NCI-H345 (cell line): Measurements from ENCODE around the gene UNC80.

Source experiments
- DNase-seq: peaks from one replicate; lab custom pipeline; 2025; lab: John Stamatoyannopoulos, UW

The UNC80 gene

GRCh38 chr2:209911486-209911885 lies 139.9 kb downstream of the UNC80 start:
- no peak for DNase-seq

GRCh38 chr2:209913786-209914345 lies 142.2 kb downstream of the UNC80 start:
- no peak for DNase-seq

- DNase-seq = no peak
Observed at GRCh38 chr2:209917154-209917771, 145.6 kb downstream of the UNC80 start.

GRCh38 chr2:209918251-209918650 lies 146.6 kb downstream of the UNC80 start:
- DNase-seq = no peak

GRCh38 chr2:209922116-209922515 lies 150.5 kb downstream of the UNC80 start:
- no peak for DNase-seq

- no peak for DNase-seq
Observed at GRCh38 chr2:209929369-209929768, 157.7 kb downstream of the UNC80 start.

GRCh38 chr2:209933499-209934483 lies 162.2 kb downstream of the UNC80 start:
- DNase-seq = no peak

- no peak for DNase-seq
Observed at GRCh38 chr2:209936106-209936666, 164.6 kb downstream of the UNC80 start.

GRCh38 chr2:209937893-209938292 lies 166.3 kb downstream of the UNC80 start:
- no peak for DNase-seq

GRCh38 chr2:209938906-209939305 lies 167.3 kb downstream of the UNC80 start:
- no peak for DNase-seq

GRCh38 chr2:209940936-209941335 lies 169.3 kb downstream of the UNC80 start:
- DNase-seq = no peak

GRCh38 chr2:209942426-209942825 lies 170.8 kb downstream of the UNC80 start:
- DNase-seq = no peak

- DNase-seq = no peak
Observed at GRCh38 chr2:209942936-209943605, 171.4 kb downstream of the UNC80 start.

GRCh38 chr2:209943776-209944175 lies 172.1 kb downstream of the UNC80 start:
- DNase-seq = no peak

GRCh38 chr2:209946539-209946938 lies 174.9 kb downstream of the UNC80 start:
- no peak for DNase-seq

- DNase-seq = no peak
Observed at GRCh38 chr2:209956271-209956670, 184.6 kb downstream of the UNC80 start.

GRCh38 chr2:209958016-209958415 lies 186.4 kb downstream of the UNC80 start:
- DNase-seq = no peak

- DNase-seq = no peak
Observed at GRCh38 chr2:209960045-209960444, 188.4 kb downstream of the UNC80 start.

- peak; percentile 50 for DNase-seq
Observed at GRCh38 chr2:209960676-209961630, 189.3 kb downstream of the UNC80 start.

GRCh38 chr2:209965723-209966122 lies 194.1 kb downstream of the UNC80 start:
- DNase-seq = no peak

GRCh38 chr2:209969692-209970091 lies 198.1 kb downstream of the UNC80 start:
- DNase-seq = no peak
